Endothelial cell of umbilical vein (primary cell): ENCODE data around the gene TMEM92. TPM values are rescaled to one million over a fixed set of nuclear protein-coding genes. Genes with fewer than 3 reads are reported as not detected.

Experiments
- BruUV-seq: library from RNA; stranded (reverse); fragments of 400-500 nt; replicated peaks from 2 replicates; lab custom pipeline; 2021; lab: Mats Ljungman, UMichigan
- CTCF ChIA-PET: fragments of 300-600, 350-600 bp; sonication (Branson Sonifier 250); formaldehyde crosslinking; loops from one replicate; lab custom pipeline; 2021; ENCODE audit warnings: antibody characterized with exemption, inconsistent platforms; lab: Charles Lee
- POLR2A ChIA-PET: fragments of 300-600, 350-600 bp; sonication (Branson Sonifier 250); formaldehyde crosslinking; loops from one replicate; lab custom pipeline; 2021; ENCODE audit warnings: antibody characterized with exemption, inconsistent platforms; lab: Charles Lee
- DNase-seq: peaks from one replicate; pipeline ENCODE4 v3.0.0-alpha.2; 2011; ENCODE audit warnings: low read depth, low spot score
- FAIRE-seq: peaks from 2 replicates; lab custom pipeline; 2011; peaks lifted over from hg19 to GRCh38; lab: Jason Lieb, UNC
- H2AFZ ChIP-seq: 2 replicates; pipeline ENCODE4 v1.6.0; 2012; ENCODE audit warnings: low read depth, low read length, control low read depth, inconsistent platforms
- H3K27ac ChIP-seq: 2 replicates; pipeline ENCODE4 v1.5.1; 2011; ENCODE audit warnings: low read depth, mild to moderate bottlenecking, control low read depth, low read length, moderate library complexity; ENCODE audit not compliant: insufficient read depth
- H3K27me3 ChIP-seq, 2 experiments: 2 replicates each; pipeline versions ENCODE4 v1.6.0 to v1.6.1; 2011; ENCODE audit warnings: low read length in 2 of 2, mixed read lengths in 1 of 2; ENCODE audit not compliant: control insufficient read depth in 2 of 2, insufficient read depth in 2 of 2
- H3K36me3 ChIP-seq, 2 experiments: 2 replicates in 1 of 2; 3 replicates in 1 of 2; pipeline ENCODE4 v1.5.1; 2011; ENCODE audit warnings: low read length in 2 of 2, mild to moderate bottlenecking in 1 of 2, moderate library complexity in 1 of 2; ENCODE audit not compliant: control insufficient read depth in 2 of 2, insufficient read depth in 2 of 2; ENCODE audit errors: extremely low read depth in 1 of 2
- H3K4me1 ChIP-seq: 3 replicates; pipeline ENCODE4 v1.5.1; 2011; ENCODE audit warnings: mild to moderate bottlenecking, low read length; ENCODE audit not compliant: control insufficient read depth, insufficient read depth; ENCODE audit errors: extremely low read depth
- H3K4me2 ChIP-seq: 2 replicates; pipeline ENCODE4 v1.6.1; 2011; ENCODE audit warnings: low read length, control low read depth, mixed read lengths; ENCODE audit not compliant: insufficient read depth
- H3K4me3 ChIP-seq, 3 experiments: fragments of 200-600 bp in 1 of 3; sonication (generic), shearing (Covaris generic) in 1 of 3; replicated peaks in 1 of 3; 2 replicates each; pipeline ENCODE4 v1.5.1; 2011 to 2016; ENCODE audit warnings: control low read depth in 3 of 3, low read length in 3 of 3, mild to moderate bottlenecking in 2 of 3, inconsistent platforms in 1 of 3, low read depth in 1 of 3, moderate library complexity in 1 of 3; ENCODE audit not compliant: insufficient read depth in 1 of 3
- H3K79me2 ChIP-seq: 2 replicates; pipeline ENCODE4 v1.6.0; 2012; ENCODE audit warnings: low read length, inconsistent platforms; ENCODE audit not compliant: control insufficient read depth, insufficient read depth
- H3K9ac ChIP-seq: replicated peaks from 2 replicates; pipeline ENCODE3; 2011; ENCODE audit warnings: low read length, control low read depth; ENCODE audit not compliant: insufficient read depth; ENCODE audit errors: extremely low read depth
- H3K9me1 ChIP-seq: replicated peaks from 3 replicates; pipeline ENCODE4 v1.6.0; 2011; ENCODE audit warnings: mild to moderate bottlenecking, low read length; ENCODE audit not compliant: control insufficient read depth, insufficient read depth; ENCODE audit errors: extremely low read depth
- H3K9me3 ChIP-seq: replicated peaks from 2 replicates; pipeline ENCODE4 v1.5.1; 2012; ENCODE audit warnings: low read length, inconsistent platforms; ENCODE audit not compliant: control insufficient read depth, insufficient read depth
- H4K20me1 ChIP-seq: replicated peaks from 2 replicates; pipeline ENCODE3; 2011; ENCODE audit warnings: mild to moderate bottlenecking, low read length; ENCODE audit not compliant: control insufficient read depth, insufficient read depth; ENCODE audit errors: extremely low read depth
- EZH2 ChIP-seq: IDR thresholded peaks from 2 replicates; pipeline ENCODE4 v1.6.1; 2012; ENCODE audit warnings: borderline replicate concordance, low read depth, mild to moderate bottlenecking, moderate library complexity, low read length, inconsistent platforms; ENCODE audit not compliant: severe bottlenecking
- FOS ChIP-seq: IDR thresholded peaks from 2 replicates; pipeline ENCODE4 v1.6.1; 2011; ENCODE audit warnings: mild to moderate bottlenecking, low read length, moderate library complexity, borderline replicate concordance; ENCODE audit not compliant: insufficient read depth
- GATA2 ChIP-seq: IDR thresholded peaks from 2 replicates; pipeline ENCODE4 v1.7.0; 2011; ENCODE audit warnings: low read depth, mild to moderate bottlenecking, moderate library complexity, mixed read lengths, low read length; ENCODE audit not compliant: insufficient read length, insufficient read depth
- JUN ChIP-seq: IDR thresholded peaks from 2 replicates; pipeline ENCODE4 v1.6.1; 2011; ENCODE audit warnings: borderline replicate concordance, low read depth; ENCODE audit not compliant: insufficient read length, insufficient read depth
- MAX ChIP-seq: IDR thresholded peaks from 2 replicates; pipeline ENCODE4 v1.6.1; 2011; ENCODE audit not compliant: insufficient read depth, insufficient read length
- MYC ChIP-seq: IDR thresholded peaks from one replicate; pipeline ENCODE4 v1.6.1; 2011; ENCODE audit warnings: mild to moderate bottlenecking, low read depth, low read length
- POLR2A ChIP-seq: IDR thresholded peaks from 2 replicates; pipeline ENCODE4 v1.6.1; 2012; ENCODE audit warnings: low read depth, mild to moderate bottlenecking, control low read depth, low read length
- POLR2AphosphoS5 ChIP-seq: IDR thresholded peaks from 2 replicates; pipeline ENCODE4 v1.6.1; 2012; ENCODE audit warnings: low read depth, mild to moderate bottlenecking, control low read depth, low read length, moderate library complexity; ENCODE audit not compliant: insufficient read depth
- dilution Hi-C: fragments of 300-500 bp; cut with MboI; formaldehyde crosslinking; loops from one replicate; pipeline ENCODE4 v1.15.0; 2019; ENCODE audit warnings: low sequenced_read_pairs; ENCODE audit not compliant: extremely low pct_ligation_motif_present
- intact Hi-C: fragments of 100-400 bp; cut with micrococcal nuclease; formaldehyde crosslinking; loops from one replicate; pipeline ENCODE4 v1.10.0; 2022
- polyA plus RNA-seq, 4 experiments: library from polyadenylated mRNA; depleted of rRNA in 3 of 4; stranded (reverse) in 3 of 4; unstranded in 1 of 4; fragments of >200 nt; gene quantifications; 2 replicates each; pipeline versions ENCODE4 v1.2.1 to v1.2.3, GENCODE V29; 2011 to 2012; ENCODE audit warnings: missing spikeins in 1 of 4
- total RNA-seq: library from RNA; stranded (reverse); gene quantifications from 2 replicates; pipeline ENCODE4 v1.2.3, GENCODE V29; 2021
- TF ChIP-seq, protein P1 (sequence below), 2 donors: IDR thresholded peaks; 1 replicate in 1 of 2; 2 replicates in 1 of 2; pipeline ENCODE4 v1.5.1; 2011; ENCODE audit warnings: low read length in 2 of 2, mild to moderate bottlenecking in 2 of 2, moderate library complexity in 2 of 2, control low read depth in 1 of 2, inconsistent platforms in 1 of 2, low read depth in 1 of 2; ENCODE audit not compliant: insufficient read depth in 1 of 2; ENCODE audit errors: extremely low read depth in 1 of 2

The TMEM92 gene
- total and polyA plus RNA-seq, 2 donors (not counting 3 experiments of a cell fraction or from before 2014, with no cell fraction given) = 0.03 TPM; not detected in 1

GRCh38 chr17:50301891-50302584 lies 27.8 kb downstream of the TMEM92 start:
- Histone ChIP-seq H3K9me3 (no peaks in the 10 kb centered on the region), H3K27ac (no peak overlapping the region), H4K20me1 (no peaks in the 10 kb centered on the region), H2AFZ (no peak overlapping the region), H3K4me2 (no peak overlapping the region), H3K79me2 (no peaks in the 10 kb centered on the region), H3K9ac (no peak overlapping the region), H3K36me3 (no peaks in the 10 kb centered on the region), H3K27me3 (peaks cover 8 to 12% of the 10 kb centered on the region in 2 experiments), H3K4me1 (no peaks in the 10 kb centered on the region), H3K4me3 (no peak overlapping the region), H3K9me1 (no peaks in the 10 kb centered on the region)
- dilution Hi-C loops = no loop called here
- DNase-seq = no peak
- TF ChIP-seq, protein P1, sequence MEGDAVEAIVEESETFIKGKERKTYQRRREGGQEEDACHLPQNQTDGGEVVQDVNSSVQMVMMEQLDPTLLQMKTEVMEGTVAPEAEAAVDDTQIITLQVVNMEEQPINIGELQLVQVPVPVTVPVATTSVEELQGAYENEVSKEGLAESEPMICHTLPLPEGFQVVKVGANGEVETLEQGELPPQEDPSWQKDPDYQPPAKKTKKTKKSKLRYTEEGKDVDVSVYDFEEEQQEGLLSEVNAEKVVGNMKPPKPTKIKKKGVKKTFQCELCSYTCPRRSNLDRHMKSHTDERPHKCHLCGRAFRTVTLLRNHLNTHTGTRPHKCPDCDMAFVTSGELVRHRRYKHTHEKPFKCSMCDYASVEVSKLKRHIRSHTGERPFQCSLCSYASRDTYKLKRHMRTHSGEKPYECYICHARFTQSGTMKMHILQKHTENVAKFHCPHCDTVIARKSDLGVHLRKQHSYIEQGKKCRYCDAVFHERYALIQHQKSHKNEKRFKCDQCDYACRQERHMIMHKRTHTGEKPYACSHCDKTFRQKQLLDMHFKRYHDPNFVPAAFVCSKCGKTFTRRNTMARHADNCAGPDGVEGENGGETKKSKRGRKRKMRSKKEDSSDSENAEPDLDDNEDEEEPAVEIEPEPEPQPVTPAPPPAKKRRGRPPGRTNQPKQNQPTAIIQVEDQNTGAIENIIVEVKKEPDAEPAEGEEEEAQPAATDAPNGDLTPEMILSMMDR (IDR thresholded peaks at IDR 0.05; ENCODE audit: extremely low read depth in 1 of 2, insufficient read depth in 1 of 2, low read depth in 1 of 2, low read length in 2 of 2) = no peak
- TF ChIP-seq POLR2AphosphoS5 (no peak), FOS (no peak), POLR2A (no peak), MAX (no peak), EZH2 (no peak), GATA2 (no peak), MYC (no peak), JUN (no peak)
- ChIA-PET CTCF (interaction anchor here (0.6 to 7.4 kb wide), 3 partner anchors 64 to 133 kb away, joined by 4 to 65 read pairs (median 22); no protein-coding TSS in a partner anchor), POLR2A (no interaction called here)
- intact Hi-C loops = no loop called here
- no TSS peak for BruUV-seq
- no peak for FAIRE-seq
